HG03469 (cell line): ENCODE data around the gene ITIH3.

Source experiments
- ATAC-seq: cut with Tn5 transposase; IDR thresholded peaks from one replicate; pipeline ENCODE4 v1.9.1; 2021; ENCODE audit warnings: mild to moderate bottlenecking, moderate library complexity, moderate number of reproducible peaks; ENCODE audit not compliant: unreplicated experiment

ITIH3 gene

GRCh38 chr3:52792413-52792812 is 2.2 kb upstream of the ITIH3 start:
- no peak for ATAC-seq

- ATAC-seq, result no peak
Measured at GRCh38 chr3:52792961-52793695, 1.5 kb upstream of the ITIH3 start.

- no peak for ATAC-seq
Measured at GRCh38 chr3:52793702-52794611, 639 bp upstream of the ITIH3 start.

GRCh38 chr3:52795298-52795900 is 803 bp downstream of the ITIH3 start:
- no peak for ATAC-seq

- ATAC-seq, result no peak
Measured at GRCh38 chr3:52796411-52796810, 1.8 kb downstream of the ITIH3 start.

- no peak for ATAC-seq
Measured at GRCh38 chr3:52798376-52798977, 3.9 kb downstream of the ITIH3 start.

- ATAC-seq, result no peak
Measured at GRCh38 chr3:52798978-52799476, 4.4 kb downstream of the ITIH3 start.

- ATAC-seq, result no peak
Measured at GRCh38 chr3:52800079-52800478, 5.5 kb downstream of the ITIH3 start.

GRCh38 chr3:52801839-52802238 is 7.2 kb downstream of the ITIH3 start:
- no peak for ATAC-seq

GRCh38 chr3:52805270-52806039 is 10.9 kb downstream of the ITIH3 start:
- ATAC-seq, result no peak

- no peak for ATAC-seq
Measured at GRCh38 chr3:52809149-52809548, 14.6 kb downstream of the ITIH3 start.

GRCh38 chr3:52809662-52810377 is 15.2 kb downstream of the ITIH3 start:
- no peak for ATAC-seq

- no peak for ATAC-seq
Measured at GRCh38 chr3:52810923-52811322, 16.3 kb downstream of the ITIH3 start.

- ATAC-seq, result no peak
Measured at GRCh38 chr3:52811452-52812011, 16.9 kb downstream of the ITIH3 start.

- no peak for ATAC-seq
Measured at GRCh38 chr3:52813810-52814209, 19.2 kb downstream of the ITIH3 start.

GRCh38 chr3:52816199-52816598 is 21.6 kb downstream of the ITIH3 start:
- no peak for ATAC-seq

- no peak for ATAC-seq
Measured at GRCh38 chr3:52816654-52817053, 22.1 kb downstream of the ITIH3 start.

- no peak for ATAC-seq
Measured at GRCh38 chr3:52817221-52817620, 22.6 kb downstream of the ITIH3 start.

- ATAC-seq, result no peak
Measured at GRCh38 chr3:52817860-52818259, 23.3 kb downstream of the ITIH3 start.
